ENCODE measurements around the gene LAMA4. TPM values are rescaled to one million over a fixed set of nuclear protein-coding genes. Genes with fewer than 3 reads are reported as not detected.

LAMA4 gene
- total RNA-seq, 1 experiment from 2014 or later = 58.3 TPM

- ChIA-PET POLR2A (ENCODE audit: unreplicated experiment) (interaction anchor here (0.6 kb wide), 1 partner anchor 9 kb away, joined by 8 read pairs; no protein-coding TSS in a partner anchor), CTCF (no interaction called here)
- peak overlapping the region; percentile 72 for H3K4me3 ChIP-seq
- TF ChIP-seq EZH2 (IDR thresholded peaks at IDR 0.05; ENCODE audit: low read depth) = no peak
- TF ChIP-seq CTCF (conservative IDR thresholded peaks at IDR 0.05) = peak; percentile 57; the same call in 1 of the 2 replicates
- H3K27me3 ChIP-seq (ENCODE audit: insufficient read depth, low read depth) = no peaks in the 10 kb centered on the region
- 0 out of 2 replicates have a peak, but pooled peaks cover 8% of the 10 kb centered on the region for H4K20me1 ChIP-seq (ENCODE audit: insufficient read depth)
- peak overlapping the region; percentile 92 for H2AFZ ChIP-seq
- H3K27ac ChIP-seq = peak overlapping the region; percentile 53
- peaks cover 23% of the 10 kb centered on the region for H3K36me3 ChIP-seq (ENCODE audit: low read depth)
- no peaks in the 10 kb centered on the region for H3K9me2 ChIP-seq (ENCODE audit: insufficient read depth)
- intact Hi-C loops (cut with micrococcal nuclease; ENCODE audit: unreplicated experiment) = loop anchor here (5.0 to 10.0 kb wide), 2 partner anchors 288 to 1851 kb away; no protein-coding TSS in a partner anchor
- H3K79me2 ChIP-seq (ENCODE audit: low read depth) = peaks cover 24% of the 10 kb centered on the region
- peak overlapping the region; percentile 90 for H3K4me2 ChIP-seq
- BruUV-seq (replicated peaks) = TSS peak; percentile 53
- H3F3A ChIP-seq (ENCODE audit: insufficient read depth, low read depth) = no peaks in the 10 kb centered on the region; the same call in 1 of the 2 replicates
- no peaks in the 10 kb centered on the region for H3K9me3 ChIP-seq (ENCODE audit: insufficient read depth, low read depth)
- H3K4me1 ChIP-seq (replicated peaks; ENCODE audit: insufficient read depth) = peaks cover 17% of the 10 kb centered on the region
- DNase-seq = peak in 1 of 2 experiments; percentile 64
These were observed 167.6 kb downstream of the LAMA4 start for GRCh38 chr6:112086744-112087135.

DNA sequence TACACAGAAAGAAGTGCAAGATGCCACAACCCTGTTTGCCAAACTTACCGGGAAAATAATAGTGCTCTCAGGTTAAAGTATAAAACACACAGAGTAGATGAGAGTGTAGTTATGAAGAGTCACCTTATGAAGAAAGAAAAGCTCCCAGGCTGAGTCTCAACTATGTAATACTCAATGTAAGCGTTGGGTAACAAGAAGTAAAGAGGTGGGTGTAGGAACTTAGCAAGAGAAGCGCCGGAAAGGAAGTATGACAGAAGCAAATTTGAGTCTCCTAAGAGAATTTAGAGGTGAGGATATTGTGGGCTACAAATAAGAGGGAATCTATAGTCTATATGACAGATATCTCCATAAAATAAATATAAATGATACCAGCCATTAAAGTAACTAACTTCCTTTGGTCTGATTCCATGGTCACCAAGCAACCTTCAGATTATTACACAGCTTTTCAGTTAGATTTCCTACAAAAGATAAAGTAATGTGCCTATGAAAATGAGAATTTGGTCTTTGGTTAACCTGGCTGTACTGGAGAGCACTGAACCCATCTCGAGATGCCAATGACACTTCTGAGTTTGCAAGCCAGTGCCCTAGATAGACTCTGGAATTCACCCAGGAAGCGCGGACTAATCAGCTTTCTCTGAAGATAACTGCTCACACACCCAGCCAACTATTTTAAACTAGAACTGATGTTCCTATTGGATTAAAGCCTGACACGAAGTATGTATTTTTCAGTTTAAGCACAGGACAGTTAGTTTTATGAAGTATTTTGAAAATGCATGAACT lies 168.9 kb downstream of the LAMA4 start:
- TF ChIP-seq EZH2 (IDR thresholded peaks at IDR 0.05; ENCODE audit: low read depth) (no peak), CTCF (conservative IDR thresholded peaks at IDR 0.05) (no peak)
- peak overlapping the region; percentile 72; the same call in 1 of the 2 replicates for H3K4me3 ChIP-seq
- CTCF ChIA-PET = no interaction called here

DNA sequence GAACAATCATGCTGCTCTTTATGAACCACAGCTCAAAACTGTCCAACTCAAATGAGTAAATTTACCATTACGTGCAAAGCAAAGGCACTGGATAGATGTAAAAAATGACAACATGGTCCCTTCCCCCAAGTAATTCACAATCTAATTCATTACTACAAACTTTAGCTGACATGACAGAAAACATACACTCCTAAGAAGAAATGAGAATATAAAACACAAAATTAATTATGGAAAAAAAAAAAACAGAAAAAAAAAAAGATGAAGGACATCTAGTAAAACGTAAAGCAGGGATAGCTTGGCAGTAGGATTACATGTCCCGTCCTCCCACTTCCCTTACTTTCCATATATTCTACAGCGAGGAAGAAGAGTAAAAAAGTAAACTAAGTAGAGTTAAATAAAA lies 172.8 kb downstream of the LAMA4 start:
- ChIA-PET CTCF (no interaction called here), POLR2A (ENCODE audit: unreplicated experiment) (no interaction called here)
- H3K79me2 ChIP-seq (ENCODE audit: low read depth) = peaks cover 20% of the 10 kb centered on the region
- intact Hi-C loops (cut with micrococcal nuclease; ENCODE audit: unreplicated experiment) = loop anchor here (10.0 kb wide), 1 partner anchor 293 kb away; no protein-coding TSS in a partner anchor
- TF ChIP-seq CTCF (conservative IDR thresholded peaks at IDR 0.05) = no peak
- TF ChIP-seq EZH2 (IDR thresholded peaks at IDR 0.05; ENCODE audit: low read depth) = no peak
- no peak overlapping the region for H3K4me2 ChIP-seq
- H3K36me3 ChIP-seq (ENCODE audit: low read depth) = peaks cover 51% of the 10 kb centered on the region
- no peaks in the 10 kb centered on the region for H3K9me2 ChIP-seq (ENCODE audit: insufficient read depth)
- H3K9me3 ChIP-seq (ENCODE audit: insufficient read depth, low read depth) = no peaks in the 10 kb centered on the region
- no peaks in the 10 kb centered on the region; the same call in 1 of the 2 replicates for H3F3A ChIP-seq (ENCODE audit: insufficient read depth, low read depth)
- no peak overlapping the region for H3K27ac ChIP-seq
- no peaks in the 10 kb centered on the region for H3K27me3 ChIP-seq (ENCODE audit: insufficient read depth, low read depth)
- BruUV-seq (replicated peaks) = no TSS peak
- 0 out of 2 replicates have a peak, but pooled peaks cover 11% of the 10 kb centered on the region for H4K20me1 ChIP-seq (ENCODE audit: insufficient read depth)
- H3K4me1 ChIP-seq (replicated peaks; ENCODE audit: insufficient read depth) = peaks cover 10% of the 10 kb centered on the region
- no peak overlapping the region for H3K4me3 ChIP-seq
- H2AFZ ChIP-seq = no peak overlapping the region
- peak in 1 of 2 experiments; percentile 16 for DNase-seq

More for the DNA sequence above, 168.9 kb downstream of the LAMA4 start:
- Histone ChIP-seq H3K27me3 (ENCODE audit: insufficient read depth, low read depth) (no peaks in the 10 kb centered on the region), H3K36me3 (ENCODE audit: low read depth) (peaks cover 28% of the 10 kb centered on the region), H3K27ac (no peak overlapping the region), H3K4me2 (peak overlapping the region; percentile 90; the same call in 1 of the 2 replicates), H3K79me2 (ENCODE audit: low read depth) (peaks cover 24% of the 10 kb centered on the region), H2AFZ (no peak overlapping the region), H3K9me2 (ENCODE audit: insufficient read depth) (no peaks in the 10 kb centered on the region), H3F3A (ENCODE audit: insufficient read depth, low read depth) (no peaks in the 10 kb centered on the region; the same call in 1 of the 2 replicates), H3K4me1 (replicated peaks; ENCODE audit: insufficient read depth) (peaks cover 17% of the 10 kb centered on the region), H4K20me1 (ENCODE audit: insufficient read depth) (0 out of 2 replicates have a peak, but pooled peaks cover 11% of the 10 kb centered on the region), H3K9me3 (ENCODE audit: insufficient read depth, low read depth) (no peaks in the 10 kb centered on the region)
- intact Hi-C loops (cut with micrococcal nuclease; ENCODE audit: unreplicated experiment) = loop anchor here (5.0 to 10.0 kb wide), 2 partner anchors 289 to 1852 kb away; no protein-coding TSS in a partner anchor
- DNase-seq = peak in 1 of 2 experiments; percentile 22
- no TSS peak for BruUV-seq (replicated peaks)
- POLR2A ChIA-PET (ENCODE audit: unreplicated experiment) = interaction anchor here (0.7 kb wide), 1 partner anchor 181 kb away, joined by 8 read pairs; no protein-coding TSS in a partner anchor

Measured in PC-9 (cell line).